ENCODE results near the gene CLEC4F. TPM values are rescaled to one million over a fixed set of nuclear protein-coding genes. Genes with fewer than 3 reads are reported as not detected.

Gene CLEC4F, protein sequence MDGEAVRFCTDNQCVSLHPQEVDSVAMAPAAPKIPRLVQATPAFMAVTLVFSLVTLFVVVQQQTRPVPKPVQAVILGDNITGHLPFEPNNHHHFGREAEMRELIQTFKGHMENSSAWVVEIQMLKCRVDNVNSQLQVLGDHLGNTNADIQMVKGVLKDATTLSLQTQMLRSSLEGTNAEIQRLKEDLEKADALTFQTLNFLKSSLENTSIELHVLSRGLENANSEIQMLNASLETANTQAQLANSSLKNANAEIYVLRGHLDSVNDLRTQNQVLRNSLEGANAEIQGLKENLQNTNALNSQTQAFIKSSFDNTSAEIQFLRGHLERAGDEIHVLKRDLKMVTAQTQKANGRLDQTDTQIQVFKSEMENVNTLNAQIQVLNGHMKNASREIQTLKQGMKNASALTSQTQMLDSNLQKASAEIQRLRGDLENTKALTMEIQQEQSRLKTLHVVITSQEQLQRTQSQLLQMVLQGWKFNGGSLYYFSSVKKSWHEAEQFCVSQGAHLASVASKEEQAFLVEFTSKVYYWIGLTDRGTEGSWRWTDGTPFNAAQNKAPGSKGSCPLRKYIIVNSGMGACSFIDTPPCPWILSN
- not detected in 5 replicates for total RNA-seq (2022; extraction: Qiagen RNA extraction; ENCODE audit: low read depth)

GRCh38 chr2:70820499-70820898 lies at the start of gene CLEC4F:
TSS of gene CLEC4F (minus strand) at chr2:70820599. CDS start at chr2:70820523, 76 bp downstream.

GRCh38 chr2:70835643-70836042 lies 15.2 kb upstream of the CLEC4F start, which contains the start of gene CD207:
TSS of gene CD207 (minus strand) at chr2:70835816. CDS start at chr2:70835776, 40 bp downstream.

DNA sequence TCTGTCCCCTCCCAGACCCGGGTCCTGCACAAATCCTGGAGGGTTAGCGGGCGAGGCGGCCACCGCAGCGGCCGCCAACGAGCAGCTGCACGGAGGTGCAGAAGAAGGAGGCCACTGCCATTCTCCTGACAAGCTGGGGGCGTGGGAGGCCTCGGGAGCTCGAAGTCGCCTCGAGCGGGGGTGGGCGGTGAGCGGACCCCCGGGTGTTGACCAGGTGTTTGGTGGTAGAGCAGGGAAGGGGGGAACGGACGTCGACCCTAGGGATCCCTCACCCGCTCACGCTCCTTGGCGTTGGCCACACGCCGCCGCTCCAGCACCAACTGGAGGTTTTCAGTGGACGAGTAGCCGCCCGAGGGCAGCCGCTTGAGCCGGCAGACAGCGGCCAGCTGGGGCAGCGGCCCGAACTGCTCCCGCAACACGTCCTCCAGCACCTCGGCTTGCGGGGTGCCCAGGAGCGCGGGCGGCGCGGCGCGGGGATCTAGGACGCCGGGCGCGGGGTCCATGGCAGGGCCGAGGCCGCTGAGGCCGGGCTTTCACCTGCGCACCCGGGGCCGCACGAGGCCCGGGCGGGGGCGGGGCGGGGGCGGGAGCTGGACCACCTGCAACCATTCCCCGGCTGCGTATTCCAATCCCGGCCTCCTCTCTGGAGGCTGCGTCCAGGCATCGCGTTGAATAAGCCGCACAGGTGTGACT lies 30.1 kb downstream of the CLEC4F start, which contains the start of gene FIGLA:
TSS of gene FIGLA (minus strand) at position 508 of the 693 bp plus-strand sequence. CDS start at position 503, 5 bp downstream.

GRCh38 chr2:70767699-70768589 lies 52.5 kb downstream of the CLEC4F start, which contains the start of gene ADD2:
TSS of gene ADD2 (minus strand) at chr2:70768200. CDS start at chr2:70706408, 61,792 bp downstream.

Other genes with a start within 250 kb of the CLEC4F start
- 18.8 to 27.9 TPM (median 24.0 TPM) in 5 replicates for gene ADD2, start 52.4 kb downstream of the CLEC4F start, total RNA-seq (2022; extraction: Qiagen RNA extraction; ENCODE audit: low read depth)
- not detected in 5 replicates for gene FIGLA, start 30.0 kb downstream of the CLEC4F start, total RNA-seq (2022; extraction: Qiagen RNA extraction; ENCODE audit: low read depth)
- gene CD207, start 15.2 kb upstream of the CLEC4F start, total RNA-seq (2022; extraction: Qiagen RNA extraction; ENCODE audit: low read depth), result not detected in 5 replicates
- gene VAX2, start 80.0 kb upstream of the CLEC4F start, total RNA-seq (2022; extraction: Qiagen RNA extraction; ENCODE audit: low read depth), result 3.4 to 4.7 TPM (median 4.0 TPM) in 5 replicates
- 1.2 to 2.5 TPM (median 2.4 TPM) in 5 replicates for gene ATP6V1B1, start 115.3 kb upstream of the CLEC4F start, total RNA-seq (2022; extraction: Qiagen RNA extraction; ENCODE audit: low read depth)
- gene ANKRD53, start 158.0 kb upstream of the CLEC4F start, total RNA-seq (2022; extraction: Qiagen RNA extraction; ENCODE audit: low read depth), result 0.12 TPM in 1 of 5 replicates, not detected in the others
- gene TEX261, start 174.3 kb upstream of the CLEC4F start, total RNA-seq (2022; extraction: Qiagen RNA extraction; ENCODE audit: low read depth), result 71.1 to 85.5 TPM (median 78.7 TPM) in 5 replicates
- gene NAGK, start 248.0 kb upstream of the CLEC4F start, total RNA-seq (2022; extraction: Qiagen RNA extraction; ENCODE audit: low read depth), result 60.9 to 87.9 TPM (median 78.9 TPM) in 5 replicates

All from A549 treated with GW870086 at 1 μM for 4 hours (cell line).